Pancreas (tissue), 10 donors: Measurements from ENCODE around the gene AP1S1. TPM values are rescaled to one million over a fixed set of nuclear protein-coding genes. Genes with fewer than 3 reads are reported as not detected.
A peak's percentile ranks its signal among the peaks of the same experiment; 100 is the strongest.

Experiments used
- ATAC-seq, 4 donors: fragments of 200-7000 bp; cut with Tn5 transposase; one replicate each; pipeline versions ENCODE4 v1.8.0 to v1.9.1; 2020; ENCODE audit warnings: mild to moderate bottlenecking in 4 of 4, moderate library complexity in 4 of 4
- DNase-seq, 6 donors: peaks; one replicate each; pipeline ENCODE4 v3.0.0-alpha.2; 2020
- FAIRE-seq: peaks from 2 replicates; lab custom pipeline; 2012; peaks lifted over from hg19 to GRCh38; lab: Jason Lieb, UNC
- H3K27ac ChIP-seq, 4 donors: fragments of 200-600 bp; sonication (generic); 1 replicate in 3 of 4; 2 replicates in 1 of 4; pipeline versions ENCODE4 v1.5.0 to v1.8.0; 2020
- H3K27me3 ChIP-seq, 4 donors: fragments of 200-600 bp; one replicate each; pipeline ENCODE4 v1.8.0; 2021
- H3K36me3 ChIP-seq, 3 donors: fragments of 200-600 bp; sonication (generic) in 1 of 3; one replicate each; pipeline versions ENCODE4 v1.5.0 to v1.8.0; 2020 to 2021
- H3K4me1 ChIP-seq, 3 donors: fragments of 200-600 bp; one replicate each; pipeline ENCODE4 v1.8.0; 2021
- H3K4me3 ChIP-seq, 4 donors: fragments of 200-600 bp; sonication (generic) in 2 of 4; one replicate each; pipeline versions ENCODE4 v1.5.0 to v1.8.0; 2020 to 2021
- H3K9me3 ChIP-seq, 4 donors: fragments of 200-600 bp; one replicate each; pipeline ENCODE4 v1.8.0; 2021
- CTCF ChIP-seq, 4 donors: fragments of 200-600 bp; sonication (generic) in 3 of 4; IDR thresholded peaks; one replicate each; pipeline versions ENCODE4 v1.5.0 to v1.8.0; 2021; ENCODE audit warnings: antibody characterized with exemption in 4 of 4
- WGBS, 2 donors: extraction: QIAGEN DNeasy Blood & Tissue Kit; methylation state at CpG; one replicate each; pipeline ENCODE4 v1.1.7; 2013; 5-methylcytosine and 5-hydroxymethylcytosine counted together
- intact Hi-C, 3 donors: fragments of 100-400 bp; cut with DNase I; formaldehyde crosslinking; loops; one replicate each; pipeline versions ENCODE4 v1.11.1 to v1.14.2; 2022
- microRNA-seq, 2 donors: library from miRNA; unstranded; fragments of <30 nt; microRNA quantifications; one replicate each; pipeline versions ENCODE4 to v1.1.0, GENCODE V29; 2019 to 2020
- polyA plus RNA-seq, 2 donors: library from polyadenylated mRNA; stranded (reverse); fragments of 200-250 nt; gene quantifications; one replicate each; pipeline ENCODE4 v1.2.3, GENCODE V29; 2013
- total RNA-seq, 6 donors: library from RNA; stranded (reverse); fragmentation: NEBNext Ultra II Directional in 4 of 6; extraction: Animal tissue kit (Norgen Biotek cat#: 25700) in 4 of 6; gene quantifications; one replicate each; pipeline versions ENCODE4 v1.2.1 to v1.2.4, GENCODE V29; 2021 to 2023
- donor health status: healthy with polysubstance abuse.
- donor health status: DM: no; HTN: no; CAD: no; lungs with moderate emphysema.
- donor health status: DM: no; HTN: no; CAD: no.
- donor health status: control.
- donor health status: control.
- donor health status: Bipolar disorder and iron deficiency.
- donor health status: DM: yes; HTN: yes; CAD: no.
- donor health status: DM: no; HTN: no; CAD: no.
- donor health status: DM: no; HTN: no; CAD: no.
- donor health status: DM: yes; HTN: yes; CAD: no.

Gene AP1S1
- total and polyA plus RNA-seq, 8 donors = 12.0 to 34.7 (median 19.2) TPM

- FAIRE-seq = no peak
- no peak for TF ChIP-seq CTCF (IDR thresholded peaks at IDR 0.05)
- 95% methylated on average over 14 of the region's 14 CpGs for WGBS, 2 donors
- Histone ChIP-seq H3K27ac (no peak overlapping the region), H3K36me3 (peaks cover 3 to 21% (median 3%) of the 10 kb centered on the region in 3 donors), H3K27me3 (no peaks in the 10 kb centered on the region), H3K4me3 (no peak overlapping the region), H3K9me3 (no peaks in the 10 kb centered on the region), H3K4me1 (no peaks in the 10 kb centered on the region)
- DNase-seq = no peak
- intact Hi-C loops = no loop called here
- no peak for ATAC-seq
These were observed 54.5 kb downstream of the AP1S1 start for GRCh38 chr7:101208794-101209193.

GRCh38 chr7:101210143-101210542 lies 55.9 kb downstream of the AP1S1 start:
- no peak for TF ChIP-seq CTCF (IDR thresholded peaks at IDR 0.05)
- H3K27me3 ChIP-seq = no peaks in the 10 kb centered on the region
- H3K4me3 ChIP-seq = no peak overlapping the region
- DNase-seq (peak in 1 of 6 donors; percentile 64), ATAC-seq (no peak), FAIRE-seq (no peak)
- H3K4me1 ChIP-seq = peaks cover 0 to 5% (median 4%) of the 10 kb centered on the region in 3 donors
- intact Hi-C loops = no loop called here
- no peak overlapping the region for H3K27ac ChIP-seq
- H3K36me3 ChIP-seq = peaks cover 3 to 21% (median 3%) of the 10 kb centered on the region in 3 donors
- 93 to 94% methylated on average over 19 of the region's 19 CpGs for WGBS, 2 donors
- H3K9me3 ChIP-seq = no peaks in the 10 kb centered on the region

Small RNAs within 50 kb of the gene (microRNA-seq; reads per million reads assigned to microRNA genes)
- 0 reads per million in 2 donors for gene MIR4653

Other genes with a start within 250 kb of the AP1S1 start
- gene MUC3A, start 204.9 kb upstream of the AP1S1 start, total RNA-seq = 1 to 10 TPM; 1.6 to 8.7 (median 2.2) TPM
- gene MUC3A, start 204.9 kb upstream of the AP1S1 start, polyA plus RNA-seq = 1 to 10 TPM in 1 of 2 donors, under 1 TPM in 1; 0.53 to 1.2 TPM
- gene MUC12, start 184.9 kb upstream of the AP1S1 start, total RNA-seq = under 1 TPM in 4 of 6 donors, not detected in 2; 0.03 to 0.70 (median 0.41) TPM
- gene MUC12, start 184.9 kb upstream of the AP1S1 start, polyA plus RNA-seq = under 1 TPM; 0.38 to 0.80 TPM
- under 1 TPM in 2 of 6 donors, not detected in 4; under 0.01 to 0.03 TPM for gene MUC17, start 134.4 kb upstream of the AP1S1 start, total RNA-seq
- not detected for gene MUC17, start 134.4 kb upstream of the AP1S1 start, polyA plus RNA-seq
- 10 to 100 TPM; 13.2 to 26.5 (median 15.9) TPM for gene TRIM56, start 69.0 kb upstream of the AP1S1 start, total RNA-seq
- 10 to 100 TPM in 1 of 2 donors, 1 to 10 TPM in 1; 7.6 to 10.5 TPM for gene TRIM56, start 69.0 kb upstream of the AP1S1 start, polyA plus RNA-seq
- 10 to 100 TPM in 1 of 6 donors, 1 to 10 TPM in 4, under 1 TPM in 1; 0.98 to 14.5 (median 3.7) TPM for gene SERPINE1, start 27.4 kb upstream of the AP1S1 start, total RNA-seq
- 1 to 10 TPM; 1.9 to 5.2 TPM for gene SERPINE1, start 27.4 kb upstream of the AP1S1 start, polyA plus RNA-seq
- gene VGF, start 11.1 kb downstream of the AP1S1 start, total RNA-seq = 10 to 100 TPM in 3 of 6 donors, 1 to 10 TPM in 3; 1.3 to 38.0 (median 18.5) TPM
- gene VGF, start 11.1 kb downstream of the AP1S1 start, polyA plus RNA-seq = 10 to 100 TPM; 15.7 to 82.7 TPM
- gene NAT16, start 25.8 kb downstream of the AP1S1 start, total RNA-seq = 1 to 10 TPM in 1 of 6 donors, under 1 TPM in 4, not detected in 1; 0.19 to 1.3 (median 0.43) TPM
- gene NAT16, start 25.8 kb downstream of the AP1S1 start, polyA plus RNA-seq = 1 to 10 TPM; 1.3 to 3.6 TPM
- not detected for gene MOGAT3, start 46.6 kb downstream of the AP1S1 start, total RNA-seq
- gene MOGAT3, start 46.6 kb downstream of the AP1S1 start, polyA plus RNA-seq = not detected
- 10 to 100 TPM; 27.2 to 54.5 (median 36.8) TPM for gene PLOD3, start 63.1 kb downstream of the AP1S1 start, total RNA-seq
- 10 to 100 TPM; 38.8 to 55.7 TPM for gene PLOD3, start 63.1 kb downstream of the AP1S1 start, polyA plus RNA-seq
- gene ZNHIT1, start 63.7 kb downstream of the AP1S1 start, total RNA-seq = 10 to 100 TPM; 25.7 to 38.2 (median 32.4) TPM
- gene ZNHIT1, start 63.7 kb downstream of the AP1S1 start, polyA plus RNA-seq = 10 to 100 TPM; 84.3 to 92.3 TPM
- 1 to 10 TPM; 2.2 to 8.5 (median 2.7) TPM for gene CLDN15, start 83.3 kb downstream of the AP1S1 start, total RNA-seq
- gene CLDN15, start 83.3 kb downstream of the AP1S1 start, polyA plus RNA-seq = 10 to 100 TPM; 12.8 to 15.2 TPM
- 100 to 1,000 TPM in 2 of 6 donors, 10 to 100 TPM in 4; 75.4 to 106 (median 86.2) TPM for gene FIS1, start 90.6 kb downstream of the AP1S1 start, total RNA-seq
- 100 to 1,000 TPM in 1 of 2 donors, 10 to 100 TPM in 1; 96.4 to 144 TPM for gene FIS1, start 90.6 kb downstream of the AP1S1 start, polyA plus RNA-seq
- 10 to 100 TPM; 10.4 to 16.0 (median 13.3) TPM for gene IFT22, start 167.3 kb downstream of the AP1S1 start, total RNA-seq
- gene IFT22, start 167.3 kb downstream of the AP1S1 start, polyA plus RNA-seq = 10 to 100 TPM; 11.6 to 22.9 TPM
- 1 to 10 TPM in 2 of 6 donors, under 1 TPM in 4; 0.37 to 1.2 (median 0.64) TPM for gene COL26A1, start 208.4 kb downstream of the AP1S1 start, total RNA-seq
- 1 to 10 TPM in 1 of 2 donors, under 1 TPM in 1; 0.87 to 3.5 TPM for gene COL26A1, start 208.4 kb downstream of the AP1S1 start, polyA plus RNA-seq